ENCODE results near the gene MSI2. TPM values are rescaled to one million over a fixed set of nuclear protein-coding genes. Genes with fewer than 3 reads are reported as not detected.

MSI2 gene
- total RNA-seq, 4 donors from 2014 or later = 15.9 to 22.9 (median 17.0) TPM

GRCh38 chr17:57645950-57646665, 389.8 kb downstream of the MSI2 start:
- no peaks in the 10 kb centered on the region for H3K27me3 ChIP-seq
- no peak overlapping the region for H3K27ac ChIP-seq
- DNase-seq = no peak
- TF ChIP-seq CTCF (IDR thresholded peaks at IDR 0.05) (no peak), POLR2A (IDR thresholded peaks at IDR 0.05) (no peak)
- no peaks in the 10 kb centered on the region for H3K4me1 ChIP-seq
- peaks cover 0 to 4% (median 0%) of the 10 kb centered on the region in 3 donors for H3K36me3 ChIP-seq
- intact Hi-C loops (cut with DNase I) = no loop called here
- H3K9me3 ChIP-seq = no peaks in the 10 kb centered on the region
- WGBS, 2 donors = 78 to 94% methylated on average over 3 to 5 of the region's 6 CpGs
- no peak overlapping the region for H3K4me3 ChIP-seq

- H3K9me3 ChIP-seq = no peaks in the 10 kb centered on the region
- peaks cover 0 to 11% (median 0%) of the 10 kb centered on the region in 3 donors for H3K36me3 ChIP-seq
- no peak overlapping the region for H3K27ac ChIP-seq
- H3K27me3 ChIP-seq = no peaks in the 10 kb centered on the region
- DNase-seq = no peak
- TF ChIP-seq POLR2A (IDR thresholded peaks at IDR 0.05) = no peak
- no peak for TF ChIP-seq CTCF (IDR thresholded peaks at IDR 0.05)
- no peak overlapping the region for H3K4me3 ChIP-seq
- peaks cover 0 to 7% (median 0%) of the 10 kb centered on the region in 3 donors for H3K4me1 ChIP-seq
- intact Hi-C loops (cut with DNase I) = no loop called here
- WGBS, 2 donors = 90 to 100% methylated on average over 2 to 5 of the region's 5 CpGs
These were observed 392.4 kb downstream of the MSI2 start for GRCh38 chr17:57648720-57649119.

- no peak for DNase-seq
- 97 to 99% methylated on average over 3 of the region's 3 CpGs for WGBS, 2 donors
- H3K27ac ChIP-seq = no peak overlapping the region
- H3K36me3 ChIP-seq = peaks cover 0 to 11% (median 0%) of the 10 kb centered on the region in 3 donors
- intact Hi-C loops (cut with DNase I) = no loop called here
- H3K9me3 ChIP-seq = no peaks in the 10 kb centered on the region
- H3K4me3 ChIP-seq = no peak overlapping the region
- no peaks in the 10 kb centered on the region for H3K27me3 ChIP-seq
- peaks cover 0 to 7% (median 0%) of the 10 kb centered on the region in 3 donors for H3K4me1 ChIP-seq
- TF ChIP-seq POLR2A (IDR thresholded peaks at IDR 0.05) = no peak
- no peak for TF ChIP-seq CTCF (IDR thresholded peaks at IDR 0.05)
These were observed 392.9 kb downstream of the MSI2 start for GRCh38 chr17:57649191-57649590.

GRCh38 chr17:57649731-57650484, 393.6 kb downstream of the MSI2 start:
- no peak overlapping the region for H3K4me3 ChIP-seq
- no peaks in the 10 kb centered on the region for H3K27me3 ChIP-seq
- peaks cover 0 to 11% (median 0%) of the 10 kb centered on the region in 3 donors for H3K36me3 ChIP-seq
- DNase-seq = no peak
- intact Hi-C loops (cut with DNase I) = no loop called here
- WGBS, 2 donors = 69 to 92% methylated on average over 6 to 8 of the region's 8 CpGs
- TF ChIP-seq CTCF (IDR thresholded peaks at IDR 0.05) (no peak), POLR2A (IDR thresholded peaks at IDR 0.05) (no peak)
- H3K4me1 ChIP-seq = peaks cover 0 to 7% (median 0%) of the 10 kb centered on the region in 3 donors
- no peaks in the 10 kb centered on the region for H3K9me3 ChIP-seq
- no peak overlapping the region for H3K27ac ChIP-seq

- intact Hi-C loops (cut with DNase I) = no loop called here
- Histone ChIP-seq H3K27ac (no peak overlapping the region), H3K36me3 (peaks cover 0 to 11% (median 0%) of the 10 kb centered on the region in 3 donors), H3K27me3 (no peaks in the 10 kb centered on the region), H3K4me3 (no peak overlapping the region), H3K9me3 (no peaks in the 10 kb centered on the region), H3K4me1 (peaks cover 0 to 7% (median 0%) of the 10 kb centered on the region in 3 donors)
- WGBS, 2 donors = 90 to 91% methylated on average over 4 of the region's 4 CpGs
- no peak for TF ChIP-seq POLR2A (IDR thresholded peaks at IDR 0.05)
- TF ChIP-seq CTCF (IDR thresholded peaks at IDR 0.05) = no peak
- no peak for DNase-seq
These were observed 394.2 kb downstream of the MSI2 start for GRCh38 chr17:57650548-57650947.
